Neural cell (in vitro differentiated cells): ENCODE results near the gene ZC3H15.
"Not testable (repeated sequence)": the region's sequence is repeated elsewhere in the genome, so short reads cannot be mapped to it uniquely, and the experiment has no call there.

Experiments used
- CTCF ChIP-seq: fragments of 450-650 bp; IDR thresholded peaks from 2 replicates; pipeline ENCODE4 v1.5.1; 2014; ENCODE audit warnings: antibody characterized with exemption, mild to moderate bottlenecking, moderate library complexity; ENCODE audit not compliant: poor library complexity, severe bottlenecking
- EP300 ChIP-seq: fragments of 450-650 bp; conservative IDR thresholded peaks from 2 replicates; pipeline ENCODE4 v1.6.1; 2014; ENCODE audit warnings: antibody characterized with exemption, mild to moderate bottlenecking, moderate library complexity; ENCODE audit not compliant: poor library complexity, severe bottlenecking
- EZH2 ChIP-seq: fragments of 200-600, 300-800 bp; shearing (Covaris generic), sonication (generic); IDR thresholded peaks from 2 replicates; pipeline ENCODE4 v1.6.1; 2014; ENCODE audit warnings: antibody characterized with exemption, low read length, borderline replicate concordance, mild to moderate bottlenecking; ENCODE audit not compliant: insufficient read depth, poor library complexity, severe bottlenecking
- POLR2AphosphoS5 ChIP-seq: IDR thresholded peaks from 2 replicates; pipeline ENCODE4 v1.6.1; 2012
- RAD21 ChIP-seq: fragments of 450-650 bp; conservative IDR thresholded peaks from 2 replicates; pipeline ENCODE4 v1.6.1; 2014; ENCODE audit warnings: antibody characterized with exemption, mild to moderate bottlenecking, moderate library complexity
- REST ChIP-seq: IDR thresholded peaks from 2 replicates; pipeline ENCODE4 v1.6.1; 2012; ENCODE audit warnings: borderline replicate concordance
- SMC3 ChIP-seq: fragments of 450-650 bp; conservative IDR thresholded peaks from 2 replicates; pipeline ENCODE4 v1.6.1; 2014; ENCODE audit warnings: antibody characterized with exemption, mild to moderate bottlenecking, moderate library complexity; ENCODE audit not compliant: poor library complexity

GRCh38 chr2:186439673-186440095, 46.4 kb upstream of the ZC3H15 start:
- TF ChIP-seq CTCF, EZH2, SMC3, REST, EP300, POLR2AphosphoS5, RAD21: not testable (repeated sequence)
